HAP-1 (cell line): ENCODE data around the gene CAST.
A peak's percentile ranks its signal among the peaks of the same experiment; 100 is the strongest.

Experiments used
- DNase-seq, 2 experiments: peaks; one replicate each; pipeline ENCODE4 v3.0.0-alpha.2; 2016 to 2020; ENCODE audit warnings: low spot score in 2 of 2
- H3K27me3 ChIP-seq: fragments of 250-450 bp; sonication (Bioruptor Pico); 2 replicates; pipeline ENCODE4 v1.5.1; 2020; ENCODE audit warnings: low read depth, mild to moderate bottlenecking, moderate library complexity
- H3K36me3 ChIP-seq: fragments of 250-450 bp; sonication (Bioruptor Pico); replicated peaks from 2 replicates; pipeline ENCODE4 v1.5.1; 2020; ENCODE audit warnings: mild to moderate bottlenecking
- H3K4me1 ChIP-seq: fragments of 250-450 bp; sonication (Bioruptor Pico); 2 replicates; pipeline ENCODE4 v1.5.1; 2020; ENCODE audit warnings: mild to moderate bottlenecking
- H3K4me3 ChIP-seq: fragments of 250-450 bp; sonication (Bioruptor Pico); 2 replicates; pipeline ENCODE4 v1.5.1; 2020; ENCODE audit warnings: mild to moderate bottlenecking, moderate library complexity
- H3K9me3 ChIP-seq: fragments of 250-450 bp; sonication (Bioruptor Pico); 2 replicates; pipeline ENCODE4 v1.5.1; 2020; ENCODE audit warnings: mild to moderate bottlenecking, moderate library complexity
- in situ Hi-C: fragments of 300-500 bp; cut with MboI; formaldehyde crosslinking; loops from 3 replicates; pipeline ENCODE4 v1.14.3; 2020; ENCODE audit warnings: low sequenced_read_pairs, inconsistent platforms, mixed read lengths

The CAST gene

GRCh38 chr5:96634881-96635280 is 27.3 kb upstream of the CAST start:
- Histone ChIP-seq H3K36me3 (no peaks in the 10 kb centered on the region), H3K4me1 (no peaks in the 10 kb centered on the region), H3K9me3 (no peaks in the 10 kb centered on the region), H3K4me3 (no peak overlapping the region), H3K27me3 (no peaks in the 10 kb centered on the region)
- in situ Hi-C loops = loop anchor here (25.0 kb wide), 1 partner anchor 527 kb away; no protein-coding TSS in a partner anchor
- DNase-seq = no peak

- H3K36me3 ChIP-seq = no peaks in the 10 kb centered on the region
- in situ Hi-C loops = loop anchor here (25.0 kb wide), 1 partner anchor 526 kb away; no protein-coding TSS in a partner anchor
Observed at GRCh38 chr5:96636046-96636445, 26.1 kb upstream of the CAST start.

GRCh38 chr5:96636594-96636993 is 25.6 kb upstream of the CAST start:
- in situ Hi-C loops = loop anchor here (25.0 kb wide), 1 partner anchor 526 kb away; no protein-coding TSS in a partner anchor
- Histone ChIP-seq H3K36me3 (no peaks in the 10 kb centered on the region), H3K4me1 (no peaks in the 10 kb centered on the region), H3K27me3 (no peaks in the 10 kb centered on the region), H3K9me3 (no peaks in the 10 kb centered on the region), H3K4me3 (no peak overlapping the region)
- DNase-seq = no peak

More at GRCh38 chr5:96636046-96636445, 26.1 kb upstream of the CAST start:
- no peaks in the 10 kb centered on the region for H3K27me3 ChIP-seq
- no peaks in the 10 kb centered on the region for H3K4me1 ChIP-seq
- H3K9me3 ChIP-seq = no peaks in the 10 kb centered on the region
- H3K4me3 ChIP-seq = no peak overlapping the region
- DNase-seq = no peak

- DNase-seq = no peak
- Histone ChIP-seq H3K4me3 (no peak overlapping the region), H3K4me1 (no peaks in the 10 kb centered on the region), H3K27me3 (no peaks in the 10 kb centered on the region), H3K9me3 (no peaks in the 10 kb centered on the region), H3K36me3 (no peaks in the 10 kb centered on the region)
- in situ Hi-C loops = loop anchor here (25.0 kb wide), 1 partner anchor 525 kb away; no protein-coding TSS in a partner anchor
Observed at GRCh38 chr5:96637196-96637595, 25.0 kb upstream of the CAST start.

GRCh38 chr5:96638561-96638960 is 23.6 kb upstream of the CAST start:
- Histone ChIP-seq H3K36me3 (no peaks in the 10 kb centered on the region), H3K9me3 (no peaks in the 10 kb centered on the region), H3K27me3 (no peaks in the 10 kb centered on the region), H3K4me1 (no peaks in the 10 kb centered on the region), H3K4me3 (no peak overlapping the region)
- no peak for DNase-seq
- in situ Hi-C loops = loop anchor here (25.0 kb wide), 1 partner anchor 524 kb away; no protein-coding TSS in a partner anchor

GRCh38 chr5:96640696-96641095 is 21.5 kb upstream of the CAST start:
- Histone ChIP-seq H3K4me3 (no peak overlapping the region), H3K36me3 (no peaks in the 10 kb centered on the region), H3K9me3 (no peaks in the 10 kb centered on the region), H3K27me3 (no peaks in the 10 kb centered on the region), H3K4me1 (no peaks in the 10 kb centered on the region)
- in situ Hi-C loops = loop anchor here (25.0 kb wide), 1 partner anchor 522 kb away; no protein-coding TSS in a partner anchor
- DNase-seq = no peak

GRCh38 chr5:96641368-96642280 is 20.6 kb upstream of the CAST start:
- H3K4me1 ChIP-seq = no peaks in the 10 kb centered on the region
- in situ Hi-C loops = loop anchor here (25.0 kb wide), 1 partner anchor 521 kb away; no protein-coding TSS in a partner anchor
- H3K4me3 ChIP-seq = no peak overlapping the region
- H3K36me3 ChIP-seq = no peaks in the 10 kb centered on the region
- H3K27me3 ChIP-seq = no peaks in the 10 kb centered on the region
- H3K9me3 ChIP-seq = no peaks in the 10 kb centered on the region
- DNase-seq = no peak

GRCh38 chr5:96642281-96642640 is 19.9 kb upstream of the CAST start:
- H3K4me1 ChIP-seq = no peaks in the 10 kb centered on the region
- no peak for DNase-seq
- no peak overlapping the region for H3K4me3 ChIP-seq
- H3K27me3 ChIP-seq = no peaks in the 10 kb centered on the region
- in situ Hi-C loops = loop anchor here (25.0 kb wide), 1 partner anchor 520 kb away; no protein-coding TSS in a partner anchor
- no peaks in the 10 kb centered on the region for H3K9me3 ChIP-seq
- H3K36me3 ChIP-seq = no peaks in the 10 kb centered on the region

- Histone ChIP-seq H3K4me1 (peaks cover 15% of the 10 kb centered on the region), H3K4me3 (no peak overlapping the region), H3K27me3 (no peaks in the 10 kb centered on the region), H3K36me3 (no peaks in the 10 kb centered on the region), H3K9me3 (no peaks in the 10 kb centered on the region)
- no peak for DNase-seq
- in situ Hi-C loops = loop anchor here (25.0 kb wide), 1 partner anchor 517 kb away; no protein-coding TSS in a partner anchor
Observed at GRCh38 chr5:96645091-96645490, 17.1 kb upstream of the CAST start.

- Histone ChIP-seq H3K9me3 (no peaks in the 10 kb centered on the region), H3K36me3 (no peaks in the 10 kb centered on the region), H3K27me3 (no peaks in the 10 kb centered on the region), H3K4me3 (no peak overlapping the region), H3K4me1 (peaks cover 19% of the 10 kb centered on the region)
- DNase-seq = no peak
- in situ Hi-C loops = loop anchor here (25.0 kb wide), 1 partner anchor 514 kb away; no protein-coding TSS in a partner anchor
Observed at GRCh38 chr5:96648023-96648422, 14.2 kb upstream of the CAST start.

- no peak for DNase-seq
- Histone ChIP-seq H3K36me3 (no peaks in the 10 kb centered on the region), H3K4me3 (no peak overlapping the region), H3K4me1 (peaks cover 19% of the 10 kb centered on the region), H3K9me3 (no peaks in the 10 kb centered on the region), H3K27me3 (no peaks in the 10 kb centered on the region)
- in situ Hi-C loops = loop anchor here (25.0 kb wide), 1 partner anchor 514 kb away; no protein-coding TSS in a partner anchor
Observed at GRCh38 chr5:96648593-96648992, 13.6 kb upstream of the CAST start.

- Histone ChIP-seq H3K9me3 (no peaks in the 10 kb centered on the region), H3K4me3 (no peak overlapping the region), H3K27me3 (no peaks in the 10 kb centered on the region), H3K4me1 (peaks cover 19% of the 10 kb centered on the region), H3K36me3 (no peaks in the 10 kb centered on the region)
- peak; percentile 53 to 76 for DNase-seq
- in situ Hi-C loops = loop anchor here (25.0 kb wide), 1 partner anchor 513 kb away; no protein-coding TSS in a partner anchor
Observed at GRCh38 chr5:96649251-96649662, 12.9 kb upstream of the CAST start.

GRCh38 chr5:96649681-96650540 is 12.3 kb upstream of the CAST start:
- H3K36me3 ChIP-seq = no peaks in the 10 kb centered on the region
- in situ Hi-C loops = loop anchor here (25.0 kb wide), 1 partner anchor 512 kb away; no protein-coding TSS in a partner anchor
- peaks cover 19% of the 10 kb centered on the region for H3K4me1 ChIP-seq
- H3K9me3 ChIP-seq = no peaks in the 10 kb centered on the region
- no peak overlapping the region for H3K4me3 ChIP-seq
- H3K27me3 ChIP-seq = no peaks in the 10 kb centered on the region
- DNase-seq = peak in 1 of 2 experiments; percentile 64
